ENCODE measurements around the gene GID8.
"Not testable (repeated sequence)": the region's sequence is repeated elsewhere in the genome, so short reads cannot be mapped to it uniquely, and the experiment has no call there.

Gene GID8

GRCh38 chr20:62905536-62906117 lies 32.3 kb upstream of the GID8 start:
- FAIRE-seq = no peak

DNA sequence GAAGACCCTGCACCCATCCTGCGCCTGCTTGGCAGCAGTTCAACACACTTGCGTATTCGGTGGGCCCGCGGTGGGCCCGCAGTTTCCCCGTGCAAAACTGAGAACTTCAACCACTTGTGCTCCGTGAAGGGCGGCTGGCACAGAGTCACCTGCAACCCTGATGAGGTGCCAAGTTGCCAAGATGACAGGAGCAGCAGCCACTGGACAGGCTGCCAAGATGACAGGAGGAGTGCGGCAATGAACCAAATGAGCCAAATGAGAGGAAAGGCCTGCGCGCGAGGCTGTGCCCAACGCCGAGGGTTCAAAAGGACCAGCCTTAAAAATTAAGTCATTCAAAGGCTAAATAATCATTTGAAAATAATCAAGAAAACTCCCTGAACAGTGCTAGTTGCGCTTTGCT lies 31.7 kb upstream of the GID8 start:
- no peak for FAIRE-seq

GRCh38 chr20:62906647-62907375 lies 31.1 kb upstream of the GID8 start:
- FAIRE-seq = no peak

- no peak for FAIRE-seq
Measured at GRCh38 chr20:62907384-62908317, 30.3 kb upstream of the GID8 start.

DNA sequence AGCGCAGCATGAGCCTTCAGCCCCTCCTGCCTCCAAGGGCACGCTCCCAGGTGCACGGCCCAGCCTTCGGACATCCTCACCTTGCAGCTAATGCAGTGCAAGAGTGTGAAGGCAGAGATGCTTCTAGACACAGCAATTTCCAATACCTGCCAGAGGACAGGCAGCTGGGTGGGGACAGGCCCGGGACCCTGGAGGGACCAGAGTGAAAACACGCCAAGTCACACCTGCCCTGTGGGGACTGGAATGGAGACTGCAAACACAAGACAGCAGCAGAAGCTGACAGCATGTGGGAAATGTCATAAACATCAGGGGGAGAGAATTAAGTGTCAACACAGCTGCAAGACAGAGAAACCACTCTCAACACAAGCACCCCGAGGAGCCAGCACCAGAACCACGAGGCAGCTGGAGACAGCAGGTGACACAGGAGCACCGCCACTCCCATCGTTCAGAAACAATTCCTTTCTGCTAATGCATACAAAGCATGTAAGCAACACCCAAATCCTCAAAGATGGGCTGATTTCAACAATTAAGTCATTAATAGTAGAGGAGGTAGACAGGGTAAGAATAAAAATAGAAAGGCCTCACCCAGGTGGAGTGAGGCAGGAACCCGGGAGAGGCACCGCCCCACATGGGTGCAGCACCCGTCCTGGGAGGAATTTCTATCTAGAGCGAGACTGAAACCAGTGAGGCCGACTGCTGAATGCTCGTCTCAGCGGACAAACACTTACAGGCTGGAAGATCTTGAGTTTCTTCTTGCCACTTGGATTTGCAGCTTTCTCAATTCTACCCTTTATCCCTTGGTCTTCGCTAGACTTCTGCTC lies 28.8 kb upstream of the GID8 start:
- no peak for FAIRE-seq

DNA sequence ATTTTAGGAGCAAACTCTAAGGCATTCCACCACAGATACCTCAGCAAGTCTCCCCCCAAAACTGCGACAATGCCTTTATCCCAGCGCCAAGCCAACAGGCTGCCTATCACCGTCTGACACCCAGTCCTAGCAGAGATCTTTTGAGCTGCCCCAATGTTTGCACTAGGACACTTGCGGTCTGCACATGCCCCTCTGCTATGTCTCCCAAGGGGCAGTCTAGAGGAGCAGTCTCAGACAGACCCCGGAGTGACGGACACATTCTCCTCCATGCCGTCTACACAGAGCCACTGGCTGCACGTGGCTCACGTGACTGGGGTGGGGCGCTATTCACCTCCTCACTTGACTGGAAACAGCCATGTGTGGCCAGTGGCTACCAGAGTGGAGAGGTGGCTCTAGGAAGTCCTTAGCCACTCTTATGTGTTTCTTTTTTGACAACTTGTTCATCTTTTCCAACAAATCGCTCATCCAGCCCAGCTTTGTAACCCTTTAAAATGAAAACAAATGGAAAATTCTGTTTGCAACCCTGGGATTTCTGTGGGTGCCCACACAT lies 27.7 kb upstream of the GID8 start:
- no peak for FAIRE-seq

- no peak for FAIRE-seq
Measured at GRCh38 chr20:62910777-62911497, 27.0 kb upstream of the GID8 start.

- FAIRE-seq = no peak
Measured at GRCh38 chr20:62911701-62912280, 26.2 kb upstream of the GID8 start.

DNA sequence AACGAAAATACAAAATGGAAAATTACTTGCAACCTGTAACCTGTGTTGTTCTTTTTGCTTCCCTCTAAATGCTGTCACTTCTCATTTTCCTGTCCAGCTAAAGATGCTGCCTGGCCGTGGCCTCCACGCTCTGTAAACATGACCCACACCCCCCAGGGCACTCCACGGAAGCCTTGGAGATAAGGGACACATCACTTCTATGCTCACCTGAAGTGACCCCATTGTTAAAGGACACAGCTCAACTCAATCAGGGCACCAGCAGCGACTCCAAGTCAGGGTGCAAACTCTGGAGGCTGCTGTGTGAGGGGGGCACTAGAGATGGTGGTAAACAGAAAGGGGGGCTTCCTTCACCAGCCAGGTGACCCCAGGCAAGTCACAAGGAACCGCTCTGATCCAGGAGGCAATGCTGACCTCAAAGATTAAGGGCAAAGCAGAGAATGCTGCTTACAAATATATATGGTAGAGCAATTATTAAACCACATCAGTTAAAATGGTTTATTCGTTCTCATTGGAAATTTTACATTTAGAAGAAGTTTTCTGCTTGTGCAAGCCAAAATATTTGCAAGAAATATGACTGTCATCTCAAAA lies 24.8 kb upstream of the GID8 start:
- no peak for FAIRE-seq

GRCh38 chr20:62914436-62914835 lies 23.5 kb upstream of the GID8 start:
- no peak for FAIRE-seq

DNA sequence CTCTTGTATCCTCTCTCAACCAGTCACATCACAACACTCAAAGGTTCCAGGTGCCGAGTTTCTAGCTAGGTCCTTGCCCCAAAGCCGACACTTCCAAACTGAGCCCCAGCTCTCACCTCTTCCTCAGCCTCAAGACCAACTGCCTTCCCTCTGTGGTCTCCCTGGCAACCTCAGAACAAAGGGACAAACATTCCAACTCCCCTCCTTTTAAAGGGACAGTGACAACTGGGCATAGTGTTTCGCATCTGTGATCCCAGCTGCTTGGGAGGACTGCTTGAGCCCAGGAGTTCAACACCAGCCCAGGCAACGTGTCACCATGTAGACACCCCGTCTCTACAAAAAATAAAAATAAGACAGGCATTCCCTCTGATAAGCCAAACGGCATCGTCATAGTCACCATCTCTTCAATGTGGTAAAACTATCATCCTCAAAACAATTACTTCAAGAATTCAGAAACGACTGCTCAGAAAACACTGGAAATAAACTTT lies 22.9 kb upstream of the GID8 start:
- no peak for FAIRE-seq

DNA sequence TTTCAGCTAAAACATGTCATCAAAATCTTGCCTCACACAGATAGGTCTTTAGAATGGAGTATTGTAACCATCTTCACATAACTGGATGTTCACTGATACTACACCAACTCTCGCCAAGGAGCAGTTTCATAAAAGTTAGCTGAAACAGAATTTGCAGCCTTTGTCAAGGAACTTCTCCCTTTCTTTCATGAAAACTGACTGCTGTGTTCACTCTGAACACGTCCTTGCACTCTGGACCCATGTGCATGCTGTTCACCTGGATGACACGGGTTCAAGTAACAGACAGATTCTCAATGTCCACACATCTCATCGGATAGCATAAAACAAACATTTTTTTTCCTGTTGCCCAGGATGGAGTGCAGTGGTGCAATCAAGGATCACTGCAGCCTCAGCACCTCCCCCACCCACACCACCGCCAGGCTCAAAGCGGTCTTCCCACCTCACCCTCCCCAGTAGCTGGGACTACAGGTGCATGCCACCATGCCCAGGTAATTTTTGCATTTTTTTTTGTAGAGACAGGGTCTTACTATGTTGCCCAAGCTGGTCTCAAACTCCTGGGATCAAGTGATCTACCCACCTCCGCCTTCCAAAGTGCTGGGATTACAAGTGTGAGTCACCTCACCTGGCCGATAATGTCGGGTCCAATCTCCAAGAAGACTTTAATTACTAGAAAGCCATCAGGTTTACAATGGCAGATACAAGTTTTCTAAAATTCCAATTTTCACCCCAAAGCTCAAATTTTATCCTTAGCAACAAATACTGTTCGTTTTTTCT lies 21.1 kb upstream of the GID8 start:
- FAIRE-seq = no peak

GRCh38 chr20:62917720-62918119 lies 20.2 kb upstream of the GID8 start:
- FAIRE-seq = no peak

DNA sequence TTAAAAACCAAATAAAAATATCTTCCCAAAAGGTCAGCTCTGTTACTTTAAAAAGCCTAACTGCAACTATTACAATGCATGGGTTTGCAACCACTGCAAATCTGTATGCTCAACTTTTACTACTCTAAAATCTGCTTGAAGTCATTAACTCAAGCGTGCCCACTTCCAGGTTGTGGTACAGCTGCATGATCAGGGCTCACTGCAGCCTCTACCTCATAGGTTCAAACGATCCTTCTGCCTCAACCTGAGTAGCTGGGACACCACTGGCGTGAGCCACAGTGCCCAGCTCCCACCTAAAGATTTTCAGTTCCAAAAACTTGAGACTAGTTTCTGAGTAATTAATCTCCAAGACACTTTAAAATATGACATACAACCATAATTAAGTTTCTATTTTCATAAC lies 19.8 kb upstream of the GID8 start:
- no peak for FAIRE-seq

GRCh38 chr20:62918831-62919230 lies 19.1 kb upstream of the GID8 start:
- FAIRE-seq = no peak

DNA sequence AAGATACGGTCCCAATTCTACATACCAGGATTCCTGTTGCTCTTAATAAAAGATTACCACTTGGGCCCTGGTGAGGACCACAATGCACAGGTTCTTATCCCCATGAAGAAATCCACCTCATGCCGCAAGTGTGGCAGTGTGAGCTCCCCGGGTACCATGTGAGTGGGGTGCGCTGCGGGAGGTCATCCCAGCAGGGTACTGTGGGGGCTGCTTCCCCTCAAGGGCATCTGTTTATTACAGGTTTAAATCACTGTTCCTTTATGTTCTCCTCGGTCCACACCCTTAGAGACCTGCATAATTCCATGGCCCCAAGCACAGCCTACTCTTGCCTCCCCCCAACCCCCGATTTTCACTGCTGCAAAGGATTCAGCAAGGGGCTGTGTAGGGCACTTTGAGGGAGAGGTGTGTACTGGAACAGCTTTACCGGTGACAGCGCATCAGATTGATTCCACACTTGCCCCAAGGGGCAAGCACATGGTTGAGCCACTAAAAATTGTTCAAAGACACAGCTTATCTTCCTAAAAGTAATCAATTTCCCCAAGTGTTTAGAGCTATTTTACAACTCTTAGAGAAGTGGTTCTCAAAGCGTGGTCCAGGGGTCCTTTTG lies 17.8 kb upstream of the GID8 start:
- no peak for FAIRE-seq

GRCh38 chr20:62921119-62921687 lies 16.7 kb upstream of the GID8 start:
- no peak for FAIRE-seq

DNA sequence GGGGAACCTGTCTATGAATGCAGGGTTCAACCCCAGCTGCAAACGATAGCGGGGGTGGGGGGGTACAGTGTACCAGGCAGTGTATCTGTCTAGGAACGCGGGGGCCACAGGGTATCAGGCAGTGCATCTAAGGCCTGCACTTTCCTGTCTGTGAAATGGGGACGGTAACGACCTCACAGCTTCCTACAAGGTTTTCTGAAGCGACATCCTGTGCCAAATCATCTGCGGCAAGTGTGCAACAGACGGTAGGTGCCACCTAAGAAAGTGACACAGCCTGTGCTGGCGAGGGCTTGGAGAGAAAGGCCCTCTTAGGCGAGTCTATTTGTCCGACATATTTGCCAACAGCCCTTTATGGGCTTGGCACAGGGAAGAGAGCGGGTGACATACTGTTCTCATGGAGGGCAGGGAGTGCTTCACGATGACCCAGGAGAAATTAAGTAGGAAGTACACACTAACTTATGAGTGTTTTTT lies 15.5 kb upstream of the GID8 start:
- no peak for FAIRE-seq

DNA sequence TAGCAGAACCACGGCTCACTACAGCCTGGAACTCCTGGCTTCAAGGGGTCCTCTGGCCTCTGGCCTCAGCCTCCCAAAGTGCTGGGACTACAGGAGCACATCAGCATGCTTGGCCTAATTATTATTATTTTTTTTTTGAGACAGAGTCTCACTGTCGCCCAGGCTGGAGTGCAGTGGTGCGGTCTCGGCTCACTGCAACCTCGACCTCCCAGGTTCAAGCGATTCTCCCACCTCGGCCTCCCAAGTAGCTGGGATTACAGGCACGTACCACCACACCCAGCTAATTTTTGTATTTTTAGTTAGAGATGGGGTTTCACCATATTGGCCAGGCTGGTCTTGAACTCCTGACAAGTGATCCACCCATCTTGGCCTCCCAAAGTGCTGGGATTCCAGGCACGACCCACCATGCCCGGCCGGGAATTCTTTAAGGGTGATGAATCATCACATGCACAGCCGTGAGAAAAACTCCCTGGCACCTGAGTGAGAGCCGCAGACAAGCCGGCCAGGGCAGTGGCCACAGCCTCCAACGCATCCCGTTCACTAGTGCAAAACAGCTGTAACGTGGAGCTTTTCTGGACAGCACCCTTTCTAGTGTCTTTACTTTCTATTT lies 14.8 kb upstream of the GID8 start:
- not testable (repeated sequence) for FAIRE-seq

Data from islet of Langerhans (tissue), 1 donor.